GM23248 (cell line): Measurements from ENCODE around the gene LMAN2. TPM values are rescaled to one million over a fixed set of nuclear protein-coding genes. Genes with fewer than 3 reads are reported as not detected.
"Not testable (repeated sequence)": the region's sequence is repeated elsewhere in the genome, so short reads cannot be mapped to it uniquely, and the experiment has no call there.

Experiments
- DNase-seq: peaks from one replicate; pipeline ENCODE4 v3.0.0-alpha.2; 2015
- H2AFZ ChIP-seq: fragments of 200-600 bp; sonication (generic); 2 replicates; pipeline ENCODE4 v1.6.1; 2016; ENCODE audit warnings: antibody characterized with exemption
- H3F3A ChIP-seq: fragments of 200-600 bp; sonication (generic); 2 replicates; pipeline ENCODE4 v1.6.1; 2016; ENCODE audit warnings: mild to moderate bottlenecking, antibody characterized with exemption, mixed run types; ENCODE audit not compliant: insufficient read depth
- H3K27ac ChIP-seq: fragments of 200-600 bp; sonication (generic); 2 replicates; pipeline ENCODE4 v1.5.1; 2016; ENCODE audit warnings: mild to moderate bottlenecking
- H3K27me3 ChIP-seq: fragments of 200-600 bp; sonication (generic); replicated peaks from 2 replicates; pipeline ENCODE4 v1.6.1; 2016; ENCODE audit warnings: mild to moderate bottlenecking; ENCODE audit not compliant: insufficient read depth
- H3K36me3 ChIP-seq: fragments of 200-600 bp; sonication (generic); 2 replicates; pipeline ENCODE4 v1.6.1; 2016; ENCODE audit warnings: low read depth, mild to moderate bottlenecking
- H3K4me1 ChIP-seq: fragments of 200-600 bp; sonication (generic); 2 replicates; pipeline ENCODE4 v1.6.1; 2016; ENCODE audit warnings: mild to moderate bottlenecking; ENCODE audit not compliant: insufficient read depth
- H3K4me2 ChIP-seq: fragments of 200-600 bp; sonication (generic); one replicate; pipeline ENCODE4 v1.6.1; 2016; ENCODE audit warnings: mild to moderate bottlenecking; ENCODE audit not compliant: unreplicated experiment
- H3K4me3 ChIP-seq: fragments of 200-600 bp; sonication (generic); 2 replicates; pipeline ENCODE4 v1.5.1; 2016; ENCODE audit warnings: mild to moderate bottlenecking
- H3K79me2 ChIP-seq: fragments of 200-600 bp; sonication (generic); 2 replicates; pipeline ENCODE4 v1.6.1; 2016; ENCODE audit warnings: mild to moderate bottlenecking; ENCODE audit not compliant: insufficient read depth
- H3K9ac ChIP-seq: fragments of 200-600 bp; sonication (generic); 2 replicates; pipeline ENCODE4 v1.6.1; 2016; ENCODE audit warnings: mild to moderate bottlenecking
- H3K9me2 ChIP-seq: fragments of 200-600 bp; sonication (generic); 2 replicates; pipeline ENCODE4 v1.6.1; 2016; ENCODE audit warnings: mixed run types, mild to moderate bottlenecking, moderate library complexity; ENCODE audit not compliant: insufficient read depth
- H3K9me3 ChIP-seq: fragments of 200-600 bp; sonication (generic); one replicate; pipeline ENCODE4 v1.6.1; 2017; ENCODE audit warnings: low read depth
- H4K20me1 ChIP-seq: fragments of 200-600 bp; sonication (generic); 2 replicates; pipeline ENCODE4 v1.6.0; 2016; ENCODE audit not compliant: insufficient read depth
- EZH2 ChIP-seq: fragments of 200-600 bp; sonication (generic); IDR thresholded peaks from 2 replicates; pipeline ENCODE4 v1.6.1; 2018; ENCODE audit warnings: antibody characterized with exemption, mild to moderate bottlenecking; ENCODE audit not compliant: insufficient read depth, poor library complexity, severe bottlenecking
- EZH2phosphoT487 ChIP-seq: fragments of 200-600 bp; sonication (generic); IDR thresholded peaks from 2 replicates; pipeline ENCODE4 v1.6.1; 2018; ENCODE audit warnings: antibody characterized with exemption, moderate library complexity, mild to moderate bottlenecking, low read depth; ENCODE audit not compliant: insufficient read depth
- WGBS, 2 experiments: methylation state at CpG; one replicate each; pipeline ENCODE4 v1.1.6; 2015 to 2017; ENCODE audit warnings: low lambda C conversion rate in 2 of 2, low coverage in 1 of 2; ENCODE audit errors: missing lambda C conversion rate in 2 of 2; 5-methylcytosine and 5-hydroxymethylcytosine counted together
- in situ Hi-C: fragments of 300-500 bp; cut with MboI; formaldehyde crosslinking; loops from 2 replicates; pipeline ENCODE4 v1.15.0; 2020
- polyA plus RNA-seq: library from polyadenylated mRNA; unstranded; fragments of >200 nt; fragmentation: Nextera tagmentation; extraction: Ambion mirVana; gene quantifications from 2 replicates; pipeline ENCODE4 v1.2.1, GENCODE V29; 2016
- total RNA-seq: library from RNA; depleted of rRNA; stranded (reverse); fragments of >200 nt; shearing (Covaris generic); gene quantifications from 2 replicates; pipeline ENCODE4 v1.2.3, GENCODE V29; 2014

The LMAN2 gene
- total and polyA plus RNA-seq, 2 experiments from 2014 or later = 303 to 313 TPM

DNA sequence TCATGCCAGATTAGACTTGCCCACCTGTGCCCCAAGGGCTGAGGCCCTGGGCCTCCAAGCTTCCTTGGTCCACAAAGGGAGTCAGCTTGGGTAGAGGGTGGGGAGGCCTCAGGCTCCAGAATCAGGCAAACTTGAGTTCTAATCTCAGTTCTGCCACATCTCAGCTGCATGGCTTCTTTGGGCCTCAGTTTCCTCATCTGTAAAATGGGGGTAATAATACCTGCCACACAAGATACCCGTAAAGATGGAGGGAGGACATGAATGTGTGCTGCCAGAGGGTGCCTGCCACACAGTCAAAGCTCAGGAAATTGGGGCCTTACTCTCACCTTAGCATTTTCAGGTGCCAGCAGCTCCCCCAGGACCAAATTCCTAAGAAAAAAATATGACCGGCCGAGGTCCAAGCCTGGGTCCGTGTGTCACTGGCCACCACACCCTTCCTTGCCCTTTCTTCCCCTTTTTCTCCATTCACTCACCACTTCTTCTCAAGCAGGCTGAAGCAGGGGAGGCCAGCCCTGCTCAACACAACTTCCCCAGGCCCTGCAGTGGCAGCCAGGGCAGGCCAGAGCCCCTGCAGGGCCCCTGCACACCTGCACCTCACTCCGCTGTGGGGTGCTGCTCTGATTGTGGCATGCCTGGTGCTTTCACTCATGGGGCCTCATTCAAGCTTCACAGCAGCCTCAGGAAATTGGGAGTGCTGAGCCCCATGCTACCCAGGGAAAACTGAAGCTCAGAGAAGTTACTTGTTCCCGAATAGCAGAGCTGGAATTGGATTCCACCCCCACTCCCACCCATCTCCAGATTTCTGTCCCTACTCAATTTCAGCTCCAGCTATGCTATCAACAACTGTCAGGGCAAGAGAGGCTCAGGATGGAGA is 10.2 kb upstream of the LMAN2 start:
- no peak overlapping the region for H3K9ac ChIP-seq
- H3K27me3 ChIP-seq = no peaks in the 10 kb centered on the region
- H3K4me1 ChIP-seq = peaks cover 12% of the 10 kb centered on the region; the same call in 1 of the 2 replicates
- no peak overlapping the region for H2AFZ ChIP-seq
- no peaks in the 10 kb centered on the region for H3K79me2 ChIP-seq
- H3K27ac ChIP-seq = no peak overlapping the region
- no peak for TF ChIP-seq EZH2
- TF ChIP-seq EZH2phosphoT487 = no peak
- H3K9me2 ChIP-seq = no peaks in the 10 kb centered on the region
- H3F3A ChIP-seq = no peaks in the 10 kb centered on the region
- no peaks in the 10 kb centered on the region for H3K9me3 ChIP-seq
- WGBS, 2 experiments = 61 to 62% methylated on average over 6 of the region's 6 CpGs
- DNase-seq = no peak
- H3K4me3 ChIP-seq = no peak overlapping the region
- H3K4me2 ChIP-seq = no peak overlapping the region
- no peaks in the 10 kb centered on the region for H3K36me3 ChIP-seq
- in situ Hi-C loops = no loop called here
- no peaks in the 10 kb centered on the region for H4K20me1 ChIP-seq

DNA sequence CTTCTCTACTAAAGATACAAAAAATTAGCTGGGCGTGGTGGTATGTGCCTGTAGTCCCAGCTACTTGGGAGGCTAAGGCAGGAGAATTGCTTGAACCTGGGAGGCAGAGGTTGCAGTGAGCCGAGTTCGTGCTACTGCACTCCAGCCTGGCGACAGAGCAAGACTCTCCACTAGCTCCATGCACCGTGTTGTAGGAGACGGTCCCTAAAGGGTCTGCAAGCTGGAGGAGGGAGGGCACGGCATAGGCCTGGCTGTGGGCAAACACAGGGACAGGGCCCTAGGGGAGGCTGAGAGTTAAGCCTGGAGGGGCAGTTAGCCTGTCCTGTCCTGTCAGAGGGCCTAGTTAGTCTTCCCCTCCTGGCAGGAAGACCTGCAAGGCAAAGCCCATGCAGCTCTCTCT is 9.3 kb upstream of the LMAN2 start:
- H3K79me2 ChIP-seq, in situ Hi-C loops, H3K4me2 ChIP-seq, H3K4me3 ChIP-seq, DNase-seq, H3K36me3 ChIP-seq, H3K27me3 ChIP-seq, H3K4me1 ChIP-seq, H3F3A ChIP-seq, H3K9me3 ChIP-seq, H3K27ac ChIP-seq, H3K9me2 ChIP-seq, H4K20me1 ChIP-seq, H2AFZ ChIP-seq, H3K9ac ChIP-seq: not testable (repeated sequence)
- 76 to 87% methylated on average over 7 of the region's 7 CpGs for WGBS, 2 experiments

DNA sequence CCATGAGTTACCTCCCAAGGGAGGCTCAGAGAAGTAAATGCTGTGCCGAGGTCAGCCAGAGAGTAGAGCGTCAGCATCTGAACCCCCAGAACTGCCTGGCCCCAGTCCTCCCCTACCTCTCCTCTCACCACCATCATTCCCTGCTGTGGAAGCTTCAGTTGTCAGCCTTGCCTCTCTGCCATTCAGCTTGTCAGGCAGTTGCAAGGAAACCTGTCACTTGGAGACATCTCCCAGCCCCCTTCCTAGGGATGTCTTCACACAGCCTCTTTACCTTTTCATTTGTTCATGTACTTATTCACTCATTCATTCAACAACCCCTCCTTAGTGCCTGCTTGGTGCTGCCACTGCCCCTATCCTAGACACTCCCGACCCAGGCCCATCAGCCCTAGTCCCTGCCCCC is 8.4 kb upstream of the LMAN2 start:
- Histone ChIP-seq H3K27ac (no peak overlapping the region), H3K4me3 (no peak overlapping the region), H3K9me3 (no peaks in the 10 kb centered on the region), H3F3A (no peaks in the 10 kb centered on the region), H3K79me2 (no peaks in the 10 kb centered on the region), H3K4me1 (peaks cover 9% of the 10 kb centered on the region; the same call in 1 of the 2 replicates), H3K9me2 (no peaks in the 10 kb centered on the region), H2AFZ (no peak overlapping the region), H4K20me1 (no peaks in the 10 kb centered on the region), H3K36me3 (no peaks in the 10 kb centered on the region), H3K27me3 (no peaks in the 10 kb centered on the region), H3K4me2 (no peak overlapping the region), H3K9ac (no peak overlapping the region)
- WGBS, 2 experiments = 60 to 61% methylated on average over 3 of the region's 3 CpGs
- TF ChIP-seq EZH2 = no peak
- no peak for TF ChIP-seq EZH2phosphoT487
- in situ Hi-C loops = no loop called here
- DNase-seq = no peak

DNA sequence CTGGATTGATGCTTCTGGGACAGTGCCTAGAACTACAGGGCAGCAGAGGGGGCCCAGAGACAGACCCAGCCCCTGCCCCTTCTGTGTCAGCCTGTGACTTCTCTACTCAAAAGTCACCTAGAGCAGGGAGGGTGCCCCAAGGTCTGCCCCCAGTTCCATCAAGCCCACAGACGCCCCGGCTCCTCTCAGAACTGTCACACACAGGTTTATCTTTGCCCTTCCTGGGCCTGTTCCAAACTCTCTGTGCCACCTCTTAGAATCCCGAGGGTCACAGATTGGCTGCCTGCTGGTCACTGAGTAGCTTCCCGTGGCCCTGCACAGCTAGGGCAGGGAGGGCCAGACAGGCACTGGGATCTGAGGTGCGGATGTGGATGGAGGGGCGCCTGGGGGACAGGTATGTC is 8.0 kb upstream of the LMAN2 start:
- no peak overlapping the region for H2AFZ ChIP-seq
- no peaks in the 10 kb centered on the region for H3F3A ChIP-seq
- in situ Hi-C loops = no loop called here
- no peak overlapping the region for H3K4me2 ChIP-seq
- DNase-seq = no peak
- H3K79me2 ChIP-seq = no peaks in the 10 kb centered on the region
- 51 to 68% methylated on average over 6 of the region's 6 CpGs for WGBS, 2 experiments
- TF ChIP-seq EZH2phosphoT487 (no peak), EZH2 (no peak)
- H3K9ac ChIP-seq = no peak overlapping the region
- peaks cover 9% of the 10 kb centered on the region; the same call in 1 of the 2 replicates for H3K4me1 ChIP-seq
- H3K9me3 ChIP-seq = no peaks in the 10 kb centered on the region
- no peaks in the 10 kb centered on the region for H4K20me1 ChIP-seq
- no peaks in the 10 kb centered on the region for H3K36me3 ChIP-seq
- H3K27ac ChIP-seq = no peak overlapping the region
- H3K4me3 ChIP-seq = no peak overlapping the region
- no peaks in the 10 kb centered on the region for H3K9me2 ChIP-seq
- H3K27me3 ChIP-seq = no peaks in the 10 kb centered on the region
